SHP77 (cell line): ENCODE data around the gene CTCFL.

Experiments used
- DNase-seq, 2 experiments: peaks; one replicate each; lab custom pipeline; 2025; lab: John Stamatoyannopoulos, UW

Gene CTCFL

DNA sequence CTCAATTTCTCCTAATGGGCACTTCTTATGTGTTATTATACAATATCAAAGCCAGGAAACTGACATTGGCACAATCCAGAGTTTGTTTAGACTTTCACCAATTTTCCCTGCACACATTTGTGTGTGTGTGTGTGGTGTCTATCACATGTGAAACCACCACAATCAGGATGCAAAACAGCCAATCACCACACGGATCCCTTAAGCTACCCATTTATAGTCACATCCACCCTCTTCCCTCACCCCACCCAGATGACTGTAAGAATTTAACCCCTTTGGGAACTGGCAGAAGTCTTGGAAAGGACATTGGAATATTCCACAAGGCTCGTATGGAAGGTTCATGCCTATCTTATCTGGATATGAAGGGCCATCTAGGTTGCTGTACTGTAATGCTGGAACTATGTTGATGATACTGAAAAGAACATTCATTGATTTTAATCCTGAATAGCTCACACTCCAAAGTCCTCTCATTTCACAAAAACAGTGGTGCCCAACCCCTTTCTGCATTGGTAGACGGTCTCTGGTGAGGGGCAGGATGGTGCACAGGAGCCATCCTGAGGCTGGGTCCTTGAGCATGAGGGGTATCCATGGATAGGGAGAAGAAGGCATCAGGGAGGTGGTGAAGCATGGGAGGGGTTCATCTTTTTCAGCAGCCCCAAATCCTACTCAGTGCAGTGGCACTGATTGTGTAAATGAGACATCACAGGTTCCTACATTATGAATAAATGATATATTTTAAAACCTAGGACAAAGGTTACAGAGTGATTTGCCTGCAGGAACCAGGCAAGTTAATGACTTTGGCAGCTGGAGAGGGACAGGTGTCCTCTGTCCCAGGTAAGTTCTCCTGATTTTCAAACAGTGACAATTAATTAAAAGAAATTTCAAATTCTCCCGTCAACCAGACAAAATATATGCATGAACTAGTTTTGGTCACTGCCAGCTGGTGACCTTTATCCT lies 12.1 kb upstream of the CTCFL start:
- no peak for DNase-seq

DNA sequence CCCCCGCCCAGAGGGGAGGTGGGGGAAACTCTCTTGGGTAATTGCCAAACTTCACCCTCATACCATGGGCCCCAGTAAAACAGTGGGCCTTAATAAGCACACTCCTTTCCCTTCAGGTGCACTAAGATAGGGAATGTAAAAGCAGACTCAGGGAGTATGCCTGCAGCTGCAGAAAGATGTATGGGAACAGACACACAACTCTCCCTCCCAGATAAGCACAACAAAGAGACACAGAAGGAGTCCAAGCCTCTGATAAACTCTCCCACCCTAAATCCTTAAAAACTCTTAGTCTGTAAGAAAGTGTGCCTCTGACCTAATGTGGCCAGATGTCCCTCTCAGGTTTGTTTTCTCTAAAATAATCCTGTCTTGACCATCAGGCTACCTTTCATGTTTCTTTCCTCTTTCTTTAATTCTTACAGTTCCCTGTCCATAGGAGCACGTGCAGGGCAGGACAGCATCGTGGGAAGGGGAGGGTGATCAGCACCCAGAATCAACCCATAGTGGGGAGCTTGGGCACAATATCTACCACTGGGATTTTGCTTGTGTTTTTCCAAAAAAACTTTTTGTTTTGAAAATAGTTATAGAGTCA lies 11.3 kb upstream of the CTCFL start:
- DNase-seq, result no peak

GRCh38 chr20:57535297-57535696 lies 10.4 kb upstream of the CTCFL start:
- no peak for DNase-seq

DNA sequence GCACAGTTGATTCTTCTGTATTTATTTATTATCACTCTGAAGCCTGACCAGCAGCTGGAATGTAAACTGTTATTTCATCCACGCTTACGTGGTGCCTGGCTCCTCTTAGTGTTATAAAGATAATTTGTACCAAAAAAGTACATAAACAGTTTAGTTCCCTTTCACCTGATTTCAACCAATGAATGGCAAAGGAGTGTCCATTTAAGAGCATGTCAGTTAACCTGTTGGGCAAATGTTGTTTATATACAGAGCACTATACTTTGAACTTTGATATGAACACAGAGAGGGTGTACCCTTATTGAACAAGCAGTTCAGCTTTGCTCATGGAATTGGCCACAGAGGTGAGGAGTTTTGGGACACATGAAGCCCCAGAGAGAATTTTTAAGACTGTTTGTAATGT lies 7.2 kb upstream of the CTCFL start:
- no peak for DNase-seq

DNA sequence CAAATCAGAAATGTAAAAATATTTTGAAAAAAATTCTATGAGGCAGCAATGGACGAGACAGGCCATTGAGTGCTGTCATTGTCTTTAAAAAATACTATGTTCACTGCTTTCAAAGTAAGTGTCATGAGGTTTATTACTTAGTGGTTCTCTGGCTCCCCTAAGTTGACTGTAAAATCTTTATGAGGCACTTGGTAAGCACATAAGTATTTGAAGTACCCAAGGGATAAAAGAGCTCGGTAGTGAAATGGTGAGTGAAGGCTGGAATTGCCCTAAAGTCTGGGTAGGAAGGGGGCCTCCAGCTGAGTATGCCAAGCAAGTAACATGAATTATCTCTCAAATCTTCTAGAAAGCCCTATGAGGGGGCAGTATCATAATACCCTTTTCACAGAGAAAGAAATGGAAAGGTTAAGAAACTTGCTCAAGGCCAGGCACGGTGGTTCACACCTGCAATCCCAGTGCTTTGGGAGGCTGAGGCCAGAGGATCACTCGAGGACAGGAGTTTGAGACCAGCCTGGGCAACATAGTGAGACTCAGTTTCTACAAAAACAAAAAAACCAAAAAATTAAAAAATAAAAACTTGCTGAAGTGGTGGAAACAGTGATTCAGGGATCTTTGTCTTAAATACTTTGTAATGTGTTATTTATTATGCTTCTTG lies 5.5 kb upstream of the CTCFL start:
- no peak for DNase-seq

GRCh38 chr20:57529810-57530209 lies 4.9 kb upstream of the CTCFL start:
- DNase-seq, result no peak

- DNase-seq, result no peak
These were observed 4.2 kb upstream of the CTCFL start for GRCh38 chr20:57529160-57529585.

- DNase-seq, result no peak
These were observed 3.2 kb upstream of the CTCFL start for GRCh38 chr20:57528148-57528547.

DNA sequence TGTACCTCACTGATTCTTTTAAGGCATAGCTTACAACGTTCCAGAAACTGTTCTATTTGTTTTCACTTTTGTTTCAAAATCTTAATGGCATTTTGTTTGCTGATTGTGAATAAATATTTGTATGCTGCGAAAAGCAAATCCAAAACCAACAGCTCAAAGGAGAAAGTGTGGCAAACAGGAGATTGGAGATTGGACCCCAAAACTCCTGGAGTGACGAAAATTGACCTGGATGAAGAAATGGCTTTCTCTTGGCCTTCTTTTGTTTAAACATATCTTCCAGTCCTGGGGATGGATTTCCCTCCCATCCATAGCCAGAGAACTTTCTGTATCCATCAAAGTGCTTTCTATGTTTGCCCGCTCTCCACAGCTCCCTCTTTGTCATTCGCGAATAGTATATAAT lies 2.8 kb upstream of the CTCFL start:
- no peak for DNase-seq

- no peak for DNase-seq
These were observed 2.0 kb upstream of the CTCFL start for GRCh38 chr20:57526885-57527460.

- DNase-seq, result no peak
These were observed 1.3 kb upstream of the CTCFL start for GRCh38 chr20:57526087-57526884.

GRCh38 chr20:57525328-57526086 lies 567 bp upstream of the CTCFL start:
- no peak for DNase-seq

- no peak for DNase-seq
These were observed 1.2 kb downstream of the CTCFL start for GRCh38 chr20:57523782-57524181.

GRCh38 chr20:57522380-57523140 lies 2.4 kb downstream of the CTCFL start:
- no peak for DNase-seq

- DNase-seq, result no peak
These were observed 7.0 kb downstream of the CTCFL start for GRCh38 chr20:57517904-57518303.

DNA sequence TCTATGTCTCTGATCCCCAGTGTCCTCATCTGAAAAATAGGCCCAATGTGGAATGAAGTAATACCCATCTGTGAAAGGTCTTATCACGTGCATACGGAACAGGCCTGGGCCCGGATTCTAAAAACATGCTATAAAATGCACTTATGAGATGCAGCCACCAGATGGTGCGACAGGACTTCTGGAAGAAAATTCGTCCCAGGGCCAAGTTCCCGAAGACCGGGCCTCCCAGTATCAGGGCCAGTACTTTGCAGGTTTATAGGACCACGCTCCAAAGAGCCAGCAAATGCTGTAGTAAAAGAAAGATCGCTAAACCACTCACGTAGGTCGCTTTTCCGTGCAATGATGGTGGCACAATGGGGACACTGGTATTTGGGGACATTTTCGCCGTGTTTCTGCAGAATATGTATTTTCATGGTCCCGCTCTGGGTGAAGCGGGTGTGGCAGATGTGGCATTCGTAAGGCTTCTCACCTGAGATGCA lies 10.6 kb downstream of the CTCFL start:
- peak; percentile 73 to 78 for DNase-seq

DNA sequence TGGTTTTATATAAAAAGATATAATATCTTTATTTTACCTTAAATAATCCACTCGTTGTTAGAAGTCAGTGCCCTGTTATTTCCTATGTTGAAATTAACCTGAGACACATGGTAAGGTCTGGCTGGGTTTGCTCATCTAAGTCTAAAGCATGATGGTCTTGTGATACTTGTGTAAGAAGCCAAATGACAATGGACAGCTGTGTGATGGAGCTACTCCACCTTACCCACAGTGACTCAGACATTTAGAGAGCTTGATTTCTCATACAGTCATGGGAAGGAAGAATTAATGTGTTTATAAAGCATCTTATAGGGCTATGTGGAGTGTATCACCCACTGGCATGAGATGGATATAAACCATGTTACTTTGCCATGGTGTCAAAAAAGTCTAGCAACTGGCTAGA lies 11.7 kb downstream of the CTCFL start:
- no peak for DNase-seq

- no peak for DNase-seq
These were observed 12.5 kb downstream of the CTCFL start for GRCh38 chr20:57512432-57512831.

GRCh38 chr20:57511709-57512108 lies 13.2 kb downstream of the CTCFL start:
- DNase-seq, result peak in 1 of 2 experiments; percentile 11

DNA sequence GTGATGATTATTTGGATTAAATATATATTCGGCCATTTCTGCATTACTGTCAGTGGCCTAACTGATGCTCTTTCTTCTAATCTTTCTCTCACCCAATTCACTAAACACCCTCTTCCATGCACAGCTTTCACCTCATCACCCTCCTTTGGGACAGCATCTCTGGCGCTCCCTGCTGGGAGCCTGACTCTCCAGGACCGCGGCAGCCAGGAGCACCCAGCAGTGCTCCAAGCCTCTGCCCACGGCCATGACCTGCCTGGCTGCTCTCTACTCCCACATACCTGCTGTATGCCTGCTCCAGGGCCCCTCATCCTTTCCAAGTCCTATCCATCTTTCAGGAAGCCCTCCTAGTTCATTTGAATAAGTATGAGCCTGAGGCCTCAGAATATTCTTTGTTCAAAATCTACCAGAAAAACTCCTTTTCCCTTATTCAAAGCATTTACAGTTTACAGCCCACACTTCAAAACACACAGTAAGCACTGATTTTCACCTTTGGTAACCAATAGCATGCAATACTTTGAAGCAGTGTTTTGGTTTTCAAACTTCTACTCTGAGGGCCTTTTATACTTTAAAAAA lies 15.2 kb downstream of the CTCFL start:
- DNase-seq, result peak; percentile 51 to 52
